ENCODE measurements around the gene DOCK6. TPM values are rescaled to one million over a fixed set of nuclear protein-coding genes. Genes with fewer than 3 reads are reported as not detected.
"Not testable (repeated sequence)": the region's sequence is repeated elsewhere in the genome, so short reads cannot be mapped to it uniquely, and the experiment has no call there.

The DOCK6 gene
- polyA plus RNA-seq, 1 donor from 2014 or later: not detected

DNA sequence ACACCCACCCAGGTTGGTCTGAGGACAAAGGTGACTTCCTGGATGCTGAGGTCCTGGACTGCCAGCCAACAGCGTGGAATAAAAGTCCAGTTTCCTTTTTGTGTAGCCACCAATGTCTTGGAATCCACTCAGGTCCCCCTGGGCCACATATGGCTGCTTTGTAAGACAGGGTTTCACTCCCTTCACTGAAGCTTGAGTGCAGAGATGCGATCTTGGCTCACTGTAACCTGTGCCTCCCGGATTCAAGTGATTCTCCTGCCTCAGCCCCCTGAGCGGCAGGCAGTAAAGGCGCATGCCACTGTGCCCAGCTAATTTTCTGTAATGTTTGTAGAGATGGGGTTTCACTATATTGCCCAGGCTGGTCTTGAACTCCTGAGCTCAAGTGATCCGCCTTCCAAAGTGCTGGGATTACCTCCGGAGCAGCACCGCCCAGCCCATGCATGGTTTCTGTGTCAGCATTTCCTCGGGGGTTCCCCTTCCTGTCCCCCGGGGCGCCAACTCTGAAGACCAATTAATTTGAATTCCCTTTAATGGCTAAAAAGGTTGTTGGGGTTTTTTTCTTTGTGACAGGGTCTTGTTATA, 82.5 kb downstream of the DOCK6 start:
- no peaks in the 10 kb centered on the region for H3K27me3 ChIP-seq (ENCODE audit: insufficient read depth, low read depth, low read length)
- no peak overlapping the region for H3K4me2 ChIP-seq (ENCODE audit: low read length)
- H3K4me3 ChIP-seq (ENCODE audit: low read length): no peak overlapping the region
- no peak overlapping the region for H3K27ac ChIP-seq (ENCODE audit: low read length)
- H3K9ac ChIP-seq (ENCODE audit: low read length): no peak overlapping the region
- TF ChIP-seq TAF1 (IDR thresholded peaks at IDR 0.05; ENCODE audit: low read depth) (no peak), POLR2AphosphoS5 (IDR thresholded peaks at IDR 0.05) (no peak), RAD21 (conservative IDR thresholded peaks at IDR 0.05) (no peak), MXI1 (conservative IDR thresholded peaks at IDR 0.05; ENCODE audit: poor library complexity, severe bottlenecking) (no peak), EZH2 (IDR thresholded peaks at IDR 0.05; ENCODE audit: borderline replicate concordance, insufficient read depth, low read length, poor library complexity, severe bottlenecking) (no peak), EP300 (conservative IDR thresholded peaks at IDR 0.05; ENCODE audit: poor library complexity, severe bottlenecking) (no peak), SMC3 (conservative IDR thresholded peaks at IDR 0.05; ENCODE audit: poor library complexity) (no peak)
- TF ChIP-seq, protein P1, sequence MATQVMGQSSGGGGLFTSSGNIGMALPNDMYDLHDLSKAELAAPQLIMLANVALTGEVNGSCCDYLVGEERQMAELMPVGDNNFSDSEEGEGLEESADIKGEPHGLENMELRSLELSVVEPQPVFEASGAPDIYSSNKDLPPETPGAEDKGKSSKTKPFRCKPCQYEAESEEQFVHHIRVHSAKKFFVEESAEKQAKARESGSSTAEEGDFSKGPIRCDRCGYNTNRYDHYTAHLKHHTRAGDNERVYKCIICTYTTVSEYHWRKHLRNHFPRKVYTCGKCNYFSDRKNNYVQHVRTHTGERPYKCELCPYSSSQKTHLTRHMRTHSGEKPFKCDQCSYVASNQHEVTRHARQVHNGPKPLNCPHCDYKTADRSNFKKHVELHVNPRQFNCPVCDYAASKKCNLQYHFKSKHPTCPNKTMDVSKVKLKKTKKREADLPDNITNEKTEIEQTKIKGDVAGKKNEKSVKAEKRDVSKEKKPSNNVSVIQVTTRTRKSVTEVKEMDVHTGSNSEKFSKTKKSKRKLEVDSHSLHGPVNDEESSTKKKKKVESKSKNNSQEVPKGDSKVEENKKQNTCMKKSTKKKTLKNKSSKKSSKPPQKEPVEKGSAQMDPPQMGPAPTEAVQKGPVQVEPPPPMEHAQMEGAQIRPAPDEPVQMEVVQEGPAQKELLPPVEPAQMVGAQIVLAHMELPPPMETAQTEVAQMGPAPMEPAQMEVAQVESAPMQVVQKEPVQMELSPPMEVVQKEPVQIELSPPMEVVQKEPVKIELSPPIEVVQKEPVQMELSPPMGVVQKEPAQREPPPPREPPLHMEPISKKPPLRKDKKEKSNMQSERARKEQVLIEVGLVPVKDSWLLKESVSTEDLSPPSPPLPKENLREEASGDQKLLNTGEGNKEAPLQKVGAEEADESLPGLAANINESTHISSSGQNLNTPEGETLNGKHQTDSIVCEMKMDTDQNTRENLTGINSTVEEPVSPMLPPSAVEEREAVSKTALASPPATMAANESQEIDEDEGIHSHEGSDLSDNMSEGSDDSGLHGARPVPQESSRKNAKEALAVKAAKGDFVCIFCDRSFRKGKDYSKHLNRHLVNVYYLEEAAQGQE (IDR thresholded peaks at IDR 0.05; ENCODE audit: borderline replicate concordance): no peak
- TF ChIP-seq, protein P2, sequence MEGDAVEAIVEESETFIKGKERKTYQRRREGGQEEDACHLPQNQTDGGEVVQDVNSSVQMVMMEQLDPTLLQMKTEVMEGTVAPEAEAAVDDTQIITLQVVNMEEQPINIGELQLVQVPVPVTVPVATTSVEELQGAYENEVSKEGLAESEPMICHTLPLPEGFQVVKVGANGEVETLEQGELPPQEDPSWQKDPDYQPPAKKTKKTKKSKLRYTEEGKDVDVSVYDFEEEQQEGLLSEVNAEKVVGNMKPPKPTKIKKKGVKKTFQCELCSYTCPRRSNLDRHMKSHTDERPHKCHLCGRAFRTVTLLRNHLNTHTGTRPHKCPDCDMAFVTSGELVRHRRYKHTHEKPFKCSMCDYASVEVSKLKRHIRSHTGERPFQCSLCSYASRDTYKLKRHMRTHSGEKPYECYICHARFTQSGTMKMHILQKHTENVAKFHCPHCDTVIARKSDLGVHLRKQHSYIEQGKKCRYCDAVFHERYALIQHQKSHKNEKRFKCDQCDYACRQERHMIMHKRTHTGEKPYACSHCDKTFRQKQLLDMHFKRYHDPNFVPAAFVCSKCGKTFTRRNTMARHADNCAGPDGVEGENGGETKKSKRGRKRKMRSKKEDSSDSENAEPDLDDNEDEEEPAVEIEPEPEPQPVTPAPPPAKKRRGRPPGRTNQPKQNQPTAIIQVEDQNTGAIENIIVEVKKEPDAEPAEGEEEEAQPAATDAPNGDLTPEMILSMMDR (IDR thresholded peaks at IDR 0.05; ENCODE audit: poor library complexity, severe bottlenecking): no peak
- no peak overlapping the region for H2AFZ ChIP-seq (ENCODE audit: low read depth, low read length)
- H3K36me3 ChIP-seq (ENCODE audit: insufficient read depth, low read length): no peaks in the 10 kb centered on the region
- H3K9me2 ChIP-seq (ENCODE audit: insufficient read depth, low read length): no peaks in the 10 kb centered on the region
- H4K20me1 ChIP-seq (ENCODE audit: insufficient read depth): no peaks in the 10 kb centered on the region
- no peaks in the 10 kb centered on the region for H3F3A ChIP-seq (ENCODE audit: insufficient read depth, low read length, poor library complexity, severe bottlenecking)
- peaks cover 4% of the 10 kb centered on the region for H3K9me3 ChIP-seq (ENCODE audit: low read length)
- H3K79me2 ChIP-seq (replicated peaks; ENCODE audit: insufficient read depth, low read length): no peaks in the 10 kb centered on the region

- not testable (repeated sequence) for H3K4me2 ChIP-seq (ENCODE audit: low read length); H3K9me3 ChIP-seq (ENCODE audit: low read length); H3K36me3 ChIP-seq (ENCODE audit: insufficient read depth, low read length); H3K79me2 ChIP-seq (replicated peaks; ENCODE audit: insufficient read depth, low read length); H3K27me3 ChIP-seq (ENCODE audit: insufficient read depth, low read depth, low read length); H3F3A ChIP-seq (ENCODE audit: insufficient read depth, low read length, poor library complexity, severe bottlenecking); H3K9ac ChIP-seq (ENCODE audit: low read length); H2AFZ ChIP-seq (ENCODE audit: low read depth, low read length); H4K20me1 ChIP-seq (ENCODE audit: insufficient read depth); H3K4me3 ChIP-seq (ENCODE audit: low read length); H3K27ac ChIP-seq (ENCODE audit: low read length); H3K9me2 ChIP-seq (ENCODE audit: insufficient read depth, low read length)
Measured at GRCh38 chr19:11179145-11179465, 83.2 kb downstream of the DOCK6 start.

DNA sequence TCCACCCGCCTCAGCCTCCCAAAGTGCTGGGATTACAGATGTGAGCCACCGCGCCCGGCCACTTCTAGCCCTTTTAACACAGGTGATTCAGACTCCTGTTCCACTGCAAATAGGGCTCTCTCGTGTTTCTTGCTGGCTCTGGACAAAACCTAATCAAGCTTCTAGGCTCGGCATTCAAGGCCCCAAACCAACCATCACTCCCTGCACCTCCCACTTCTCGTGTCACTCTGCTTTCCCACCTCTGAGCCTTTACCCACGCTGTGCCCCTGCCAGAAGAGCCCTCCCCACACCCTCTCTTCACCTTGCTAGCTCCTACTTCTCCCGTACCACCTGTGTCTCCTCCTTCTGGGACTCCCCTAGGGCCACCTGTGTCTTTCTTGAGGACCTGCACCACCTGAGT, 84.7 kb downstream of the DOCK6 start:
- no peaks in the 10 kb centered on the region for H3F3A ChIP-seq (ENCODE audit: insufficient read depth, low read length, poor library complexity, severe bottlenecking)
- TF ChIP-seq, protein P2 (IDR thresholded peaks at IDR 0.05; ENCODE audit: poor library complexity, severe bottlenecking): no peak
- TF ChIP-seq MXI1 (conservative IDR thresholded peaks at IDR 0.05; ENCODE audit: poor library complexity, severe bottlenecking): no peak
- TF ChIP-seq, protein P1 (IDR thresholded peaks at IDR 0.05; ENCODE audit: borderline replicate concordance): no peak
- H3K79me2 ChIP-seq (replicated peaks; ENCODE audit: insufficient read depth, low read length): no peaks in the 10 kb centered on the region
- H3K4me2 ChIP-seq (ENCODE audit: low read length): no peak overlapping the region
- H3K27me3 ChIP-seq (ENCODE audit: insufficient read depth, low read depth, low read length): no peaks in the 10 kb centered on the region
- H2AFZ ChIP-seq (ENCODE audit: low read depth, low read length): no peak overlapping the region
- no peak overlapping the region for H3K27ac ChIP-seq (ENCODE audit: low read length)
- no peaks in the 10 kb centered on the region for H3K36me3 ChIP-seq (ENCODE audit: insufficient read depth, low read length)
- no peaks in the 10 kb centered on the region for H3K9me2 ChIP-seq (ENCODE audit: insufficient read depth, low read length)
- H3K9me3 ChIP-seq (ENCODE audit: low read length): no peaks in the 10 kb centered on the region
- H3K4me3 ChIP-seq (ENCODE audit: low read length): no peak overlapping the region
- no peaks in the 10 kb centered on the region for H4K20me1 ChIP-seq (ENCODE audit: insufficient read depth)
- H3K9ac ChIP-seq (ENCODE audit: low read length): no peak overlapping the region

All from neural cell (in vitro differentiated cells).